Loucy (cell line): ENCODE measurements around the gene ARHGDIG.

ENCODE experiments used
- H2AFZ ChIP-seq: fragments of 200-600 bp; sonication (generic); 2 replicates; pipeline ENCODE4 v1.6.0; 2016; ENCODE audit warnings: antibody characterized with exemption, mild to moderate bottlenecking, low read length, moderate library complexity
- H3F3A ChIP-seq: fragments of 200-600 bp; 2 replicates; pipeline ENCODE4 v1.6.0; 2016; ENCODE audit warnings: antibody characterized with exemption, low read depth, mild to moderate bottlenecking
- H3K27me3 ChIP-seq: fragments of 200-600 bp; sonication (generic); 2 replicates; pipeline ENCODE4 v1.6.1; 2014; ENCODE audit warnings: low read length, mild to moderate bottlenecking; ENCODE audit not compliant: insufficient read depth, poor library complexity, severe bottlenecking
- H3K36me3 ChIP-seq: fragments of 200-600 bp; sonication (generic); 2 replicates; pipeline ENCODE4 v1.6.1; 2016; ENCODE audit warnings: low read length; ENCODE audit not compliant: insufficient read depth
- H3K4me1 ChIP-seq: fragments of 200-600 bp; sonication (generic); 2 replicates; pipeline ENCODE4 v1.5.1; 2014; ENCODE audit warnings: low read length, mild to moderate bottlenecking; ENCODE audit not compliant: insufficient read depth, poor library complexity, severe bottlenecking
- H3K4me2 ChIP-seq: fragments of 200-600 bp; sonication (generic); 2 replicates; pipeline ENCODE4 v1.6.0; 2014; ENCODE audit warnings: antibody characterized with exemption, low read length, low read depth, mild to moderate bottlenecking; ENCODE audit not compliant: poor library complexity, severe bottlenecking
- H3K4me3 ChIP-seq: fragments of 200-600 bp; sonication (generic); 2 replicates; pipeline ENCODE4 v1.5.1; 2014; ENCODE audit warnings: low read length, mild to moderate bottlenecking, mixed read lengths; ENCODE audit not compliant: poor library complexity, severe bottlenecking
- H3K79me2 ChIP-seq: fragments of 200-600 bp; sonication (generic); 2 replicates; pipeline ENCODE4 v1.6.1; 2014; ENCODE audit warnings: low read length; ENCODE audit not compliant: insufficient read depth
- H3K9ac ChIP-seq: fragments of 200-600 bp; sonication (generic); 2 replicates; pipeline ENCODE4 v1.6.0; 2014; ENCODE audit warnings: mild to moderate bottlenecking, low read depth, low read length, moderate library complexity; ENCODE audit not compliant: poor library complexity, severe bottlenecking
- H3K9me2 ChIP-seq: fragments of 200-600 bp; sonication (generic); replicated peaks from 2 replicates; pipeline ENCODE4 v1.6.1; 2016; ENCODE audit warnings: low read depth, low read length, mixed read lengths
- H3K9me3 ChIP-seq: fragments of 200-600 bp; sonication (generic); 2 replicates; pipeline ENCODE4 v1.6.1; 2014; ENCODE audit warnings: mild to moderate bottlenecking, antibody characterized with exemption, low read length, low read depth; ENCODE audit not compliant: insufficient read depth
- H4K20me1 ChIP-seq: fragments of 200-600 bp; sonication (generic); 2 replicates; pipeline ENCODE4 v1.6.0; 2014; ENCODE audit warnings: antibody characterized with exemption, low read length, mild to moderate bottlenecking; ENCODE audit not compliant: insufficient read depth, poor library complexity, severe bottlenecking
- CTCF ChIP-seq: fragments of 200-600 bp; sonication (generic); conservative IDR thresholded peaks from 2 replicates; pipeline ENCODE4 v1.5.1; 2014; ENCODE audit warnings: mild to moderate bottlenecking, antibody characterized with exemption, low read length
- EZH2phosphoT487 ChIP-seq: fragments of 200-600 bp; IDR thresholded peaks from 2 replicates; pipeline ENCODE4 v1.6.1; 2018; ENCODE audit warnings: antibody characterized with exemption, mild to moderate bottlenecking, moderate library complexity, borderline replicate concordance

Gene ARHGDIG

GRCh38 chr16:322476-323143, 42.2 kb downstream of the ARHGDIG start:
- Histone ChIP-seq H3K36me3 (no peaks in the 10 kb centered on the region), H3K4me1 (peaks cover 44% of the 10 kb centered on the region), H3K79me2 (peaks cover 44% of the 10 kb centered on the region; the same call in 1 of the 2 replicates), H3K4me2 (no peak overlapping the region), H3K4me3 (no peak overlapping the region), H3K27me3 (no peaks in the 10 kb centered on the region), H3K9me3 (no peaks in the 10 kb centered on the region), H3K9ac (no peak overlapping the region), H3K9me2 (no peaks in the 10 kb centered on the region), H2AFZ (no peak overlapping the region), H4K20me1 (no peaks in the 10 kb centered on the region), H3F3A (no peaks in the 10 kb centered on the region)
- TF ChIP-seq EZH2phosphoT487 (no peak), CTCF (no peak)

GRCh38 chr16:324201-324450, 43.7 kb downstream of the ARHGDIG start:
- Histone ChIP-seq H3K4me2 (peak overlapping the region; percentile 68), H2AFZ (no peak overlapping the region), H3K9me2 (no peaks in the 10 kb centered on the region), H3K36me3 (no peaks in the 10 kb centered on the region), H3K4me3 (no peak overlapping the region), H4K20me1 (no peaks in the 10 kb centered on the region), H3F3A (no peaks in the 10 kb centered on the region), H3K9me3 (no peaks in the 10 kb centered on the region), H3K27me3 (no peaks in the 10 kb centered on the region), H3K9ac (peak overlapping the region; percentile 52), H3K4me1 (peaks cover 42% of the 10 kb centered on the region), H3K79me2 (peaks cover 47% of the 10 kb centered on the region; the same call in 1 of the 2 replicates)
- TF ChIP-seq CTCF, result no peak
- no peak for TF ChIP-seq EZH2phosphoT487

- H3K9ac ChIP-seq, result peak overlapping the region; percentile 52
- H3K4me3 ChIP-seq, result peak overlapping the region; percentile 65
- H3F3A ChIP-seq, result no peaks in the 10 kb centered on the region
- TF ChIP-seq CTCF (no peak), EZH2phosphoT487 (no peak)
- no peaks in the 10 kb centered on the region for H3K9me2 ChIP-seq
- H3K79me2 ChIP-seq, result peaks cover 47% of the 10 kb centered on the region; the same call in 1 of the 2 replicates
- H3K9me3 ChIP-seq, result no peaks in the 10 kb centered on the region
- H4K20me1 ChIP-seq, result no peaks in the 10 kb centered on the region
- no peak overlapping the region for H2AFZ ChIP-seq
- peak overlapping the region; percentile 68 for H3K4me2 ChIP-seq
- H3K4me1 ChIP-seq, result peaks cover 36% of the 10 kb centered on the region
- no peaks in the 10 kb centered on the region for H3K27me3 ChIP-seq
- no peaks in the 10 kb centered on the region for H3K36me3 ChIP-seq
These were observed 44.3 kb downstream of the ARHGDIG start for GRCh38 chr16:324451-325334.
